NCI-H524 treated with DMSO at 0.1 percent for 48 hours (cell line): ENCODE data around the gene PABPN1L.

Experiments used
- DNase-seq: peaks from one replicate; lab custom pipeline; 2025; lab: John Stamatoyannopoulos, UW

PABPN1L gene

DNA sequence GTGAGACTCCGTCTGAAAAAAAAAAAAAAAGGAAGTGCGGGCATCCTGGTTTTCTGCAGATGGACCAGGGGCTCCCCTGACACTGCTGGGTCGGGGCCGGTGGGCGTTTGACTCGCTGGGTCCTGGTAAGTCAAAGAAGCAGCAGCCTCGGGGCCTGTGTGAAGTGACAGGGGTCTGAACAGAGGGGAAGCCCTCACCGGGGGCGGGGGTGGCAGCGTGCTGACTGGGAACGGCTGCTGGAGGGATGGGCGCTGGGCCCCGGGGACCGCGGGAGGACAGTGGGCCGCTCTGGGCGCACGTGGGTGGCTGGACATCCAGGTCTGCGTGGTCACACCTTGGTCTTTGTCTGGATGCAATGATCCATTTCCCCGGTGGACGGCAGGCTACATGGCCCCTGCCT, 17.9 kb downstream of the PABPN1L start:
- no peak for DNase-seq

GRCh38 chr16:88847654-88848053, 18.8 kb downstream of the PABPN1L start:
- DNase-seq = no peak

GRCh38 chr16:88846088-88846487, 20.4 kb downstream of the PABPN1L start:
- DNase-seq = no peak

- no peak for DNase-seq
These were observed 21.9 kb downstream of the PABPN1L start for GRCh38 chr16:88844419-88845036.

DNA sequence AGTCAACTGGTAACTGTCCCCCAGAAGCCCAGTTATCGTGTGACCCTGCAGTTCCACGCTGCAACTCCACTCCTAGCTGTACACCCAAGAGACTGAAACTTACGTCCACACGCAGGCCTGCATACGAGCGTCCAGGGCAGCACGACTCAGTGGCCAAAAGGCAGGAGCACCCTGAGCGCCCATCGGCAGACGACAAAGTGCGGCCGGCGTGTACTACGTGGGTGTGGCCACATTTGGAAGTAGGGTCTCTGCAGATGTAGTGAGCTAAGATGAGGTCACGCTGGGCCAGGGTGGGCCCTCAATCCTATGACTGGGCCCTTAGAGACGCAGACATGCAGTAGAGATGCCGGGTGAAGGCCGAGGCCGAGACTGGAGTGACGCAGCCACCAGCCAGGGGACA, 23.2 kb downstream of the PABPN1L start:
- no peak for DNase-seq

GRCh38 chr16:88842806-88843205, 23.7 kb downstream of the PABPN1L start:
- no peak for DNase-seq

DNA sequence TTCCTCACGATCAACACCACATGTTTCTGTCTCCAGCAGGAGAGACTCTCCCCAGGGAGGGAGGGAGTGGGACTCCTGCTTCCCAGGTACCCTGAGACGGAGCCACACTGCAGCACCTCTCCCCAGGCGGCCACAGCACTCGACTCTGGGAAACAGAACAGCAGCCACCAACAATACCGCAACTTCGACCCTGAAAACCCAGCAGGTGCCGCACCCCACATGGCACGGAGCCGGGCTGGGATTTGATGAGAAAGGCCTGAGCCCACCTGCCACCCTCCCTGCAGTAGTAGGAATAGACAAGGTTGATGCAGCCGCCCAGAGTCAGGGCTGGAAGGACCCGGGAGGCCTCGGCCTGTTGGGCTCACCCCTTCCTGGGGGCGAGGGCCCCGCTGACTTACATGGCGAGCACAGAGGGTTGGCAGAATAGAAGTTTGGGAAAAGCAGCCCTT, 24.1 kb downstream of the PABPN1L start:
- no peak for DNase-seq

DNA sequence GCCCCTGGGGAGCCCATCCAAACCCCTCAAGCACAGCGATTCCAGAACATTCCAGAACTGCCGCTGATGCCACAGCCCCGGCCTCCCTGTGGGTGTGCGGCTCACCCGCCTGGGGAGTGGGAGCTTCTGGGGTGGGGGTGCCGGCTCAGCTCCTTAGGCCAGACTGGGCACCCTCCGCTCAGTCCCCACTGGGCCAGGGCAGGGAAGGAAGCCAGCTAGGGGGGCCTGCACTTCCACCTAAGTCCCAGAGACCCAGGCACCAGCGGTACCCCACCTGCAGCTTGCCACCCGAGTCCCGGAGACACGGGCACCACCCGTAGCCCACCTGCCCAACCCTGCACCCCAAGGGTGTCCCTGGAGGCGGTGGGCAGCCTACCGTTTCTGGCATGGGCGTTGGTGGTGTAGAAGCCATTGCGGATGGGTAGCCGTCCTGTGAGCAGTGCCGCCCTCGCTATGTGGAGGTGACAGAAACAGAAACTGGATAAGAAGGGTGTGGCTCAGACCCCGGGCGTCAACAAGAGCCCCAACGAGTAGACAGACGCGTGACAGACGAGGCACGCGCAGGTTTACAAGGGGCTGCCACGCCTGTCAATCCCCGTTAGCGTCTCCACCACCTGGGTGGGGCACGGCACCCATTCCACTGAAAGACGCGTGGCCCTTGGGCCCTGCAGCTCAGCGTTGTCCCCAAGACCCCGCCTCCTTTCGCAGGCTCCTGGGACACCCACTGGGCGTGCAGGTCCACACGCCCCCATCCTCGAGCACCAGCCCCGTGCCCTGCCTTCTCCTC, 24.7 kb downstream of the PABPN1L start:
- no peak for DNase-seq

GRCh38 chr16:88840600-88841215, 25.8 kb downstream of the PABPN1L start:
- no peak for DNase-seq

- no peak for DNase-seq
These were observed 26.5 kb downstream of the PABPN1L start for GRCh38 chr16:88839745-88840599.

GRCh38 chr16:88839026-88839529, 27.4 kb downstream of the PABPN1L start:
- DNase-seq = no peak

DNA sequence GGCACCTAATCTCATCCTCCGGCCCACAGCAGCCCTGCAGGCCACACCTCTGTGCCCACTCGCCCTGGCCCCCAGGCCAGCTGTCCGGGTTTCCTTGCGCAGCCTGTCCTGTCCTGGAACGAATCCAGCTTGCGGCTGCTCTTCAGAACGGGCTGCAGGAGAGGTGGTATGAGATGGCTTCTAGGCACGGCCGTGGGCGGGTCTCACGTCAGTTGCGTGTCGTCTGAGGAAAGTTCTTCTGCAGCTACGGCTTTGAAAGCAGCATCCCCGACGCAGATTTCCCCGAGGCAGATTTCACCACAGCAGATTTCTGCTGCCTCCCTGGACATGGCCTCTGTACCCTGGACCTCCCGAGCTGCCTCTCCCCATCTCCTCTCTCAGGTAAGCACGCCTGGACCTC, 27.9 kb downstream of the PABPN1L start:
- no peak for DNase-seq

DNA sequence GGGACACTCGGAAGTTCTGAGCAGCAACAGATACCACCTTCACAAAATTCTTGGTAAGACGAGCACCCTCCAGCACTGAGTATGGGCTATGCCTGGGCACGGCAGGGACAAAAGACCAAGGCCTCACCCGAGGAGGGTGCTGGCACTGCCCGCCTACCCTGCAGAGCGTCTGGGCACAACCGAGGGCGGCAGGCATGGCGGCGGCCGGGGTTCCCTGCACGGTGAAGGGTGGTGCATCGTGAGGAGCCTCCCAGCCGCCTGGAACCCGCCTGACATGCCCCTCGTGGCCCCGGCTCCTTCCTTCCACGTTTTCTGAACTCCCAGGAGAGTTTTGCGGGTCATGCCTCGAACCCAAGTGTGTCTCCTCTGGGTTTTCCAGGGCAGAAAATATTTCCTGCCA, 28.7 kb downstream of the PABPN1L start:
- DNase-seq = no peak

DNA sequence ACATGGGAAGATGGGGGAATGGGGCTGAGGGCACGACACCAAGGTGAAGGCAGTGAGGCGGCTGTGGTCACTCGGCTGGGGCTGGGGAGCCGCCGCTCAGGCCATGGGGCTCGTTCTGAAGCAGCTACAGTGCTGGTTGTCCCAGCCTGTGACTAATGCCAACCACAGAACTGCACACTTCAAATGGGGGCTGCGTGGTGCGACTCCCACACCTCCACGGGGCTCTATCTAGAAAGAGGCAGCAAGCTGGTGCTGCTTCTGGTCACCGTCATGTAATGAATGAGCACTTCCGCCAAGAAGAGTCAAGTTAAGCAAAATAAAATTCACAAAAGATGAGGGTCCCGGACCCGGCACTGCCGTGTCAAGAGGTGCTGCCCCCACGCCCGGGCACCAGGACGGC, 29.7 kb downstream of the PABPN1L start:
- no peak for DNase-seq

GRCh38 chr16:88835818-88836217, 30.6 kb downstream of the PABPN1L start:
- DNase-seq = no peak

DNA sequence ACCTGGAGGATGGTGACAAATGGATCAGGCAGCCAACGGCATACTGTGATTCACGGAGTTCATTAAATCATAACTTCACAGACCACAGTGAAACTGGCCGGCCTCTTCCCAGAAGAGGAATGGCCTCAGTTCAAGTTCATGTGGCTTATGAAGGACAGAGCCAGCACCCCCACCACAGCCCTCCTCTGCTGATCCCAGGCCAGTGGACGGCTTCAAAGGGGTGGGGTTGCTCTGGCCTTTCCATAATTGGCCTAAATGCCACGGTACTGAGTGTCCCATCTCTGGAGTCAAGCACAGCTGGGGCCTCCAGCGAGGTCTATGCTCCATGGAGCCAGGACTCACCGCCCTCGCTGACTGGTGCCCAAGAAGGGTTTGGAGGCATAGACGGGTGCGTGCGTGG, 31.1 kb downstream of the PABPN1L start:
- no peak for DNase-seq

- DNase-seq = no peak
These were observed 31.8 kb downstream of the PABPN1L start for GRCh38 chr16:88834670-88835069.

DNA sequence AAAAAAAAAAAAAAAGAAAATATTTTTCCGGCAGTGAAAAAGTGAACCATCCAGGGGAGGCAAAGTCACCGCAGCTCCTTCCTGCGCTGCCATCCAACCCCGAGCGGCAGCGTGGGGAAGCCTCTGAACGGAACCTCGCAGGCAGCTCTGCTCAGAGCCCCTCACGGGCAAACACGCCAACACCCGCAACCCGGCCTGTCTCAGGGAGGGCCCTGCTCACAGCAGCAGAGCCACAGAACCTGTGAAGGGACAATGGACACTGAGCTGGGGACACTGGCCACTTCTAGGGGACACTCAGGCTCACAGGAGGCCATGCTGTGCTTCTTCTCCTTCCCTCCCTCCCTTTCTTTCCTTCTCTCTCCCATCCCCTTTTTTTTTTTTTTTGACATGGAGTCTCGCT, 33.4 kb downstream of the PABPN1L start:
- no peak for DNase-seq

GRCh38 chr16:88831838-88832237, 34.6 kb downstream of the PABPN1L start:
- no peak for DNase-seq

- no peak for DNase-seq
These were observed 35.7 kb downstream of the PABPN1L start for GRCh38 chr16:88830783-88831182.

- no peak for DNase-seq
These were observed 36.2 kb downstream of the PABPN1L start for GRCh38 chr16:88830258-88830657.

GRCh38 chr16:88828711-88829110, 37.7 kb downstream of the PABPN1L start:
- DNase-seq = no peak
